Measurements from ENCODE around the gene MRTFA. TPM values are rescaled to one million over a fixed set of nuclear protein-coding genes. Genes with fewer than 3 reads are reported as not detected.

The MRTFA gene
- total RNA-seq, 1 donor from 2014 or later, result 99.3 TPM

GRCh38 chr22:40416267-40416570, 220.3 kb downstream of the MRTFA start:
- no peak for DNase-seq (ENCODE audit: low spot score in 2 of 2)
- H3K4me1 ChIP-seq, result no peaks in the 10 kb centered on the region
- no peaks in the 10 kb centered on the region for H3K9me3 ChIP-seq
- no peak overlapping the region for H3K27ac ChIP-seq
- no peak for TF ChIP-seq CTCF (IDR thresholded peaks at IDR 0.05)
- no peaks in the 10 kb centered on the region for H3K27me3 ChIP-seq
- peaks cover 60 to 61% of the 10 kb centered on the region in 2 donors for H3K36me3 ChIP-seq
- H3K4me3 ChIP-seq, result no peak overlapping the region
- intact Hi-C loops (cut with DNase I), result no loop called here

GRCh38 chr22:40415531-40416266, 220.8 kb downstream of the MRTFA start:
- peaks cover 60 to 61% of the 10 kb centered on the region in 2 donors for H3K36me3 ChIP-seq

GRCh38 chr22:40414838-40415505, 221.5 kb downstream of the MRTFA start:
- Histone ChIP-seq H3K36me3 (peaks cover 59 to 60% of the 10 kb centered on the region in 2 donors), H3K4me1 (no peaks in the 10 kb centered on the region), H3K27me3 (no peaks in the 10 kb centered on the region), H3K4me3 (no peak overlapping the region), H3K27ac (peak overlapping the region in 1 of 2 donors; percentile 11), H3K9me3 (no peaks in the 10 kb centered on the region)
- no peak for TF ChIP-seq CTCF (IDR thresholded peaks at IDR 0.05)
- intact Hi-C loops (cut with DNase I), result no loop called here
- DNase-seq (ENCODE audit: low spot score in 2 of 2), result peak in 1 of 2 donors; percentile 60

More at GRCh38 chr22:40415531-40416266, 220.8 kb downstream of the MRTFA start:
- no peak for DNase-seq (ENCODE audit: low spot score in 2 of 2)
- no peak for TF ChIP-seq CTCF (IDR thresholded peaks at IDR 0.05)
- no peak overlapping the region for H3K27ac ChIP-seq
- H3K4me3 ChIP-seq, result no peak overlapping the region
- H3K9me3 ChIP-seq, result no peaks in the 10 kb centered on the region
- H3K4me1 ChIP-seq, result no peaks in the 10 kb centered on the region
- intact Hi-C loops (cut with DNase I), result no loop called here
- H3K27me3 ChIP-seq, result no peaks in the 10 kb centered on the region

GRCh38 chr22:40414311-40414710, 222.2 kb downstream of the MRTFA start:
- H3K27ac ChIP-seq, result peak overlapping the region in 1 of 2 donors; percentile 11
- intact Hi-C loops (cut with DNase I), result no loop called here
- H3K4me1 ChIP-seq, result no peaks in the 10 kb centered on the region
- no peak overlapping the region for H3K4me3 ChIP-seq
- H3K27me3 ChIP-seq, result no peaks in the 10 kb centered on the region
- DNase-seq (ENCODE audit: low spot score in 2 of 2), result no peak
- H3K36me3 ChIP-seq, result peaks cover 59 to 60% of the 10 kb centered on the region in 2 donors
- TF ChIP-seq CTCF (IDR thresholded peaks at IDR 0.05), result no peak
- H3K9me3 ChIP-seq, result no peaks in the 10 kb centered on the region

GRCh38 chr22:40413873-40414272, 222.6 kb downstream of the MRTFA start:
- peaks cover 58 to 60% of the 10 kb centered on the region in 2 donors for H3K36me3 ChIP-seq
- H3K9me3 ChIP-seq, result no peaks in the 10 kb centered on the region
- intact Hi-C loops (cut with DNase I), result no loop called here
- H3K27ac ChIP-seq, result no peak overlapping the region
- no peaks in the 10 kb centered on the region for H3K27me3 ChIP-seq
- DNase-seq (ENCODE audit: low spot score in 2 of 2), result peak in 1 of 2 donors; percentile 63
- TF ChIP-seq CTCF (IDR thresholded peaks at IDR 0.05), result no peak
- no peak overlapping the region for H3K4me3 ChIP-seq
- H3K4me1 ChIP-seq, result no peaks in the 10 kb centered on the region

All from ascending aorta (tissue), 2 donors.